RWPE2 (cell line): ENCODE measurements around the gene HK2.

Experiments used
- ATAC-seq: fragments of 200-7000 bp; cut with Tn5 transposase; 3 replicates; pipeline ENCODE4 v1.9.1; 2021; ENCODE audit warnings: low read depth
- DNase-seq: peaks from one replicate; pipeline ENCODE4 v3.0.0-alpha.2; 2020; ENCODE audit warnings: low spot score
- H3K27ac ChIP-seq: fragments of 450-650 bp; 2 replicates; pipeline ENCODE4 v1.5.1; 2017; ENCODE audit warnings: mild to moderate bottlenecking; ENCODE audit not compliant: poor library complexity, severe bottlenecking
- H3K27me3 ChIP-seq: fragments of 250-450 bp; sonication (Bioruptor Pico); 2 replicates; pipeline ENCODE4 v1.5.1; 2021; ENCODE audit warnings: mild to moderate bottlenecking, moderate library complexity; ENCODE audit not compliant: insufficient read depth, poor library complexity, severe bottlenecking
- H3K36me3 ChIP-seq: fragments of 250-450 bp; sonication (Bioruptor Pico); 2 replicates; pipeline ENCODE4 v1.5.1; 2020; ENCODE audit warnings: low read depth, mild to moderate bottlenecking, moderate library complexity
- H3K4me1 ChIP-seq: fragments of 250-450 bp; sonication (Bioruptor Pico); 2 replicates; pipeline ENCODE4 v1.5.1; 2021; ENCODE audit warnings: mild to moderate bottlenecking, moderate library complexity; ENCODE audit not compliant: insufficient read depth, poor library complexity, severe bottlenecking
- H3K4me3 ChIP-seq: fragments of 250-450 bp; sonication (Bioruptor Pico); 2 replicates; pipeline ENCODE4 v1.5.1; 2021; ENCODE audit warnings: mild to moderate bottlenecking, moderate library complexity; ENCODE audit not compliant: severe bottlenecking
- H3K9me3 ChIP-seq: fragments of 250-450 bp; sonication (Bioruptor Pico); 2 replicates; pipeline ENCODE4 v1.5.1; 2021; ENCODE audit warnings: mild to moderate bottlenecking, moderate library complexity; ENCODE audit not compliant: severe bottlenecking
- TF ChIP-seq, protein P1 (sequence below): fragments of 450-650 bp; IDR thresholded peaks from one replicate; pipeline ENCODE4 v1.5.1; 2017; ENCODE audit warnings: mild to moderate bottlenecking, moderate library complexity; ENCODE audit not compliant: poor library complexity, severe bottlenecking

The HK2 gene

GRCh38 chr2:74862020-74862964, 28.4 kb downstream of the HK2 start:
- TF ChIP-seq, protein P1, sequence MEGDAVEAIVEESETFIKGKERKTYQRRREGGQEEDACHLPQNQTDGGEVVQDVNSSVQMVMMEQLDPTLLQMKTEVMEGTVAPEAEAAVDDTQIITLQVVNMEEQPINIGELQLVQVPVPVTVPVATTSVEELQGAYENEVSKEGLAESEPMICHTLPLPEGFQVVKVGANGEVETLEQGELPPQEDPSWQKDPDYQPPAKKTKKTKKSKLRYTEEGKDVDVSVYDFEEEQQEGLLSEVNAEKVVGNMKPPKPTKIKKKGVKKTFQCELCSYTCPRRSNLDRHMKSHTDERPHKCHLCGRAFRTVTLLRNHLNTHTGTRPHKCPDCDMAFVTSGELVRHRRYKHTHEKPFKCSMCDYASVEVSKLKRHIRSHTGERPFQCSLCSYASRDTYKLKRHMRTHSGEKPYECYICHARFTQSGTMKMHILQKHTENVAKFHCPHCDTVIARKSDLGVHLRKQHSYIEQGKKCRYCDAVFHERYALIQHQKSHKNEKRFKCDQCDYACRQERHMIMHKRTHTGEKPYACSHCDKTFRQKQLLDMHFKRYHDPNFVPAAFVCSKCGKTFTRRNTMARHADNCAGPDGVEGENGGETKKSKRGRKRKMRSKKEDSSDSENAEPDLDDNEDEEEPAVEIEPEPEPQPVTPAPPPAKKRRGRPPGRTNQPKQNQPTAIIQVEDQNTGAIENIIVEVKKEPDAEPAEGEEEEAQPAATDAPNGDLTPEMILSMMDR = no peak
- ATAC-seq (no peak), DNase-seq (no peak)
- no peak overlapping the region for H3K4me3 ChIP-seq
- peaks cover 20% of the 10 kb centered on the region for H3K4me1 ChIP-seq
- H3K27me3 ChIP-seq = no peaks in the 10 kb centered on the region
- H3K27ac ChIP-seq = no peak overlapping the region
- no peaks in the 10 kb centered on the region for H3K9me3 ChIP-seq
- peaks cover 40% of the 10 kb centered on the region for H3K36me3 ChIP-seq

DNA sequence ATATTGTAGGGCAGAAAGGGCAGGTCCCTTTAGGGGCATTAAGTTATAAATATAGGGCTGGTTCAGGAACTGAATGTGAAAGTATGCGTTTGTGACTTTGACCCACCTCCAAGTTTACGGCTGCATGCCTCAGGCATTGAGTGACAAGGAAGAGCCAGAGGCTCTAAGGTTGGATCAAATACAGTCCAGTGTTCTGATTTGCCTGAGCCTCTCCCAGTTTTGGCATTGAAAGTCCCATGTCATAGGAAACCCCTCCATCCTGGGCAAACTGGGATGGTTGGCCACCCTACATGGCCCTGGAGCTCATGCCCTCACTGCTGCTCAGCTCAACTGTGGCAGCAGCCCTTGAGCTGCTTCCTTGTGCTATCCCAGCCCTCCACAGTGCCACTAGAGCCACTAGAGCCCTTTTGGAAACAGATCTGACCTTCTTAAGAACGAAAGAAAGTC, 29.9 kb downstream of the HK2 start:
- no peaks in the 10 kb centered on the region for H3K9me3 ChIP-seq
- ATAC-seq (no peak), DNase-seq (no peak)
- peaks cover 41% of the 10 kb centered on the region for H3K36me3 ChIP-seq
- H3K4me1 ChIP-seq = peaks cover 20% of the 10 kb centered on the region
- TF ChIP-seq, protein P1 = no peak
- no peak overlapping the region for H3K27ac ChIP-seq
- no peaks in the 10 kb centered on the region for H3K27me3 ChIP-seq
- H3K4me3 ChIP-seq = no peak overlapping the region

- Histone ChIP-seq H3K4me1 (peaks cover 20% of the 10 kb centered on the region), H3K4me3 (no peak overlapping the region), H3K36me3 (peaks cover 42% of the 10 kb centered on the region), H3K27me3 (no peaks in the 10 kb centered on the region), H3K27ac (peak overlapping the region; percentile 30), H3K9me3 (no peaks in the 10 kb centered on the region)
- DNase-seq = no peak
- TF ChIP-seq, protein P1 = no peak
- ATAC-seq = peak; percentile 65
These were observed 31.1 kb downstream of the HK2 start for GRCh38 chr2:74864728-74865722.

DNA sequence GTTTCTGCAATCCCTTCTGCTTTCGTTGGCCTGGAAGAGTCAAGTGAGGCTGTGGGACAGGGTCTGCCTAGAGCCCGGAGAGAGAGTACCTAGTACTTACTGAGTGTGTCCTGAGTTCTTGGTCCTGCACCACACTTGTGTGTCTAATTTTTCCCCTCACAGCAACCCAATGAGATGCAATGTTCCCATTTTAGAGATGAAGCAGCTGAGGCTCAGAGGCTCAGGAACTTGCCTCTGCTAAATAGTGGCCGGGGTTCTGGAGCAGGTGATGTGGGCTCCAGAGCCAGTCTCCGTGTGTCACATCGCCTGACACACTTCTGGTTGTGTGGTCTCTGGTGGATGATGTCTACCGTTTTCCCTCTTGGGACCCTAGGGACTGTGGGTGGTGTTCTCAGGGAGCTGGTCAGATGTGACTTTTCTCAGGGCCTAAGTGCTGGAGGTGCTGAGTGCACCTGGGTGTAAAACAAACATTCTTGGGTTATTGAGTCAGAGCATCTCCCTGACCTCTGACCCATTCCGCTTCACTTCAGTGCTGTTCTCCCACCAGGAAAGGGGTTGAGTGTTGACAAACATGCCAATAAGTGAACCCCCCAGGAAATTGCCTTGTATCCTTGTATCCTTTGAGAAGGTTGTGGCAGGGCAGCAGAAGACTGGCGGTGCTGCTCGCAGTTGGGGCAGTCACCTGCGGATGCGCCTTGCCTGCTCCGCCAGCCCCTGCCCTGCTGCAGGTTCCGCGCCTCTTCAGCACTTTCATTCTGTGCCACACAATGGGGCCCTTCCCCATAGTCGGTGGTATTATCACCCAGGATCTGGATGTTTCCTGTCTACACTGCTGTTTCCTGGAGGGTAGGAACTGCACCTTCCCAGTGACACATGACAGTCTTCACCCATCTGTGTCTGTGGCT, 32.1 kb downstream of the HK2 start:
- TF ChIP-seq, protein P1 = no peak
- ATAC-seq (peak; percentile 65), DNase-seq (no peak)
- H3K27me3 ChIP-seq = no peaks in the 10 kb centered on the region
- peaks cover 20% of the 10 kb centered on the region for H3K4me1 ChIP-seq
- H3K9me3 ChIP-seq = no peaks in the 10 kb centered on the region
- peaks cover 46% of the 10 kb centered on the region for H3K36me3 ChIP-seq
- peak overlapping the region; percentile 30 for H3K27ac ChIP-seq
- no peak overlapping the region for H3K4me3 ChIP-seq
